HepG2 (cell line): ENCODE data around the gene SIK3. TPM values are rescaled to one million over a fixed set of nuclear protein-coding genes. Genes with fewer than 3 reads are reported as not detected.
A peak's percentile ranks its signal among the peaks of the same experiment; 100 is the strongest.

Source experiments
- ATAC-seq: fragments of 200-7000 bp; cut with Tn5 transposase; 3 replicates; pipeline ENCODE4 v1.9.1; 2020; ENCODE audit warnings: mild to moderate bottlenecking, moderate library complexity
- BruUV-seq: library from RNA; stranded (reverse); fragments of 400-500 nt; replicated peaks from 2 replicates; lab custom pipeline; 2021; lab: Mats Ljungman, UMichigan
- CTCF ChIA-PET: fragments of 300-600 bp; formaldehyde crosslinking; extraction: SDS; loops from one replicate; lab custom pipeline; 2021; ENCODE audit warnings: low total read pairs, inconsistent platforms, low intra/inter-chr PET ratio; lab: Yijun Ruan, JAX
- POLR2A ChIA-PET: fragments of 350-600 bp; sonication (Branson Sonifier 250); formaldehyde crosslinking; loops from one replicate; lab custom pipeline; 2020; ENCODE audit warnings: antibody characterized with exemption, inconsistent platforms; lab: Yijun Ruan, JAX
- DNase-seq: peaks from one replicate; pipeline ENCODE4 v3.0.0-alpha.2; 2015; ENCODE audit warnings: low spot score
- FAIRE-seq: peaks from 3 replicates; lab custom pipeline; 2011; peaks lifted over from hg19 to GRCh38; lab: Jason Lieb, UNC
- H2AFZ ChIP-seq: one replicate; pipeline ENCODE4 v1.6.1; 2011; ENCODE audit warnings: low read length, inconsistent platforms
- H3K27ac ChIP-seq: fragments of 300-600 bp; 3 replicates; pipeline ENCODE4 v1.8.0; 2011; ENCODE audit warnings: mixed run types, mild to moderate bottlenecking, mixed read lengths, low read length, inconsistent platforms; ENCODE audit not compliant: insufficient read depth; ENCODE audit errors: extremely low read length
- H3K27me3 ChIP-seq, 2 experiments: fragments of 200-600 bp in 1 of 2; 2 replicates in 1 of 2; 3 replicates in 1 of 2; pipeline versions ENCODE4 v1.6.0 to v1.8.0; 2011; ENCODE audit warnings: low read length in 2 of 2, mild to moderate bottlenecking in 2 of 2, moderate library complexity in 2 of 2, inconsistent platforms in 1 of 2; ENCODE audit not compliant: insufficient read depth in 2 of 2, control insufficient read depth in 1 of 2
- H3K36me3 ChIP-seq, 2 experiments: fragments of 200-600 bp in 1 of 2; replicated peaks in 1 of 2; 2 replicates in 1 of 2; 3 replicates in 1 of 2; pipeline versions ENCODE4 v1.5.1 to v1.8.0; 2011; ENCODE audit warnings: low read length in 2 of 2, inconsistent platforms in 1 of 2; ENCODE audit not compliant: insufficient read depth in 2 of 2, control insufficient read depth in 1 of 2
- H3K4me1 ChIP-seq: 2 replicates; pipeline ENCODE4 v1.5.1; 2012; ENCODE audit warnings: low read length, inconsistent platforms; ENCODE audit not compliant: insufficient read depth
- H3K4me2 ChIP-seq: 2 replicates; pipeline ENCODE4 v1.6.0; 2011; ENCODE audit warnings: low read depth, low read length, inconsistent platforms
- H3K4me3 ChIP-seq, 3 experiments: fragments of 200-600 bp in 1 of 3; sonication (generic), shearing (Covaris generic) in 1 of 3; replicated peaks in 1 of 3; 2 replicates each; pipeline ENCODE4 v1.5.1; 2011 to 2016; ENCODE audit warnings: low read length in 3 of 3, inconsistent platforms in 2 of 3, low read depth in 2 of 3, mild to moderate bottlenecking in 2 of 3, control low read depth in 1 of 3, mixed read lengths in 1 of 3; ENCODE audit not compliant: insufficient read depth in 1 of 3
- H3K79me2 ChIP-seq: one replicate; pipeline ENCODE4 v1.6.1; 2011; ENCODE audit warnings: low read length, inconsistent platforms; ENCODE audit not compliant: insufficient read depth
- H3K9ac ChIP-seq: 2 replicates; pipeline ENCODE4 v1.6.0; 2011; ENCODE audit warnings: mild to moderate bottlenecking, low read depth, low read length, inconsistent platforms; ENCODE audit not compliant: insufficient read depth
- H3K9me3 ChIP-seq: 2 replicates; pipeline ENCODE4 v1.5.1; 2012; ENCODE audit warnings: mild to moderate bottlenecking, low read length
- H4K20me1 ChIP-seq: 2 replicates; pipeline ENCODE4 v1.6.0; 2011; ENCODE audit warnings: inconsistent platforms, mild to moderate bottlenecking, low read length, moderate library complexity; ENCODE audit not compliant: insufficient read depth
- ATF5 ChIP-seq: sonication (generic); formaldehyde crosslinking; IDR thresholded peaks from 2 replicates; pipeline ENCODE4 v1.4.0; 2020; ENCODE audit warnings: mild to moderate bottlenecking, low read depth, missing genetic modification reagents
- CREB1 ChIP-seq, 2 experiments: fragments of 450-650 bp in 1 of 2; IDR thresholded peaks; 2 replicates each; pipeline ENCODE4 v1.6.1; 2016 to 2017; ENCODE audit warnings: control low read depth in 1 of 2, mild to moderate bottlenecking in 1 of 2, missing compliant biosample characterization in 1 of 2, missing genetic modification characterization in 1 of 2
- FOXP1 ChIP-seq, 2 experiments: fragments of 450-650 bp in 1 of 2; IDR thresholded peaks; 2 replicates each; pipeline ENCODE4 v1.6.1; 2017 to 2018; ENCODE audit warnings: antibody characterized with exemption in 1 of 2
- GFI1 ChIP-seq: sonication (generic); formaldehyde crosslinking; IDR thresholded peaks from 2 replicates; pipeline ENCODE4 v1.5.0; 2020; ENCODE audit warnings: missing genetic modification reagents, mild to moderate bottlenecking, borderline replicate concordance
- HOXA3 ChIP-seq: sonication (generic); formaldehyde crosslinking; IDR thresholded peaks from 2 replicates; pipeline ENCODE4 v1.5.0; 2020; ENCODE audit warnings: missing genetic modification reagents
- JUND ChIP-seq: sonication (generic); formaldehyde crosslinking; IDR thresholded peaks from 2 replicates; pipeline ENCODE4 v1.8.0; 2022; ENCODE audit warnings: mild to moderate bottlenecking, missing genetic modification reagents
- NCOR1 ChIP-seq: fragments of 200-600 bp; sonication (generic); IDR thresholded peaks from 2 replicates; pipeline ENCODE4 v1.7.0; 2017; ENCODE audit warnings: antibody characterized with exemption, low read length, borderline replicate concordance
- PAX8 ChIP-seq: sonication (generic); formaldehyde crosslinking; IDR thresholded peaks from 2 replicates; pipeline ENCODE4 v1.8.0; 2022; ENCODE audit warnings: mild to moderate bottlenecking, missing genetic modification reagents, borderline replicate concordance
- RFXAP ChIP-seq: sonication (generic); formaldehyde crosslinking; IDR thresholded peaks from 2 replicates; pipeline ENCODE4 v1.4.0; 2020; ENCODE audit warnings: missing genetic modification reagents, borderline replicate concordance
- SMC3 ChIP-seq: IDR thresholded peaks from 2 replicates; pipeline ENCODE4 v1.6.1; 2011; ENCODE audit warnings: low read length, improper control_type of control experiment
- SP1 ChIP-seq, 2 experiments: fragments of 450-650 bp in 1 of 2; sonication (generic) in 1 of 2; formaldehyde crosslinking in 1 of 2; IDR thresholded peaks; 2 replicates each; pipeline versions ENCODE4 v1.4.0 to v1.6.1; 2016 to 2020; ENCODE audit warnings: missing genetic modification reagents in 1 of 2
- YEATS4 ChIP-seq: sonication (generic); formaldehyde crosslinking; IDR thresholded peaks from 2 replicates; pipeline ENCODE4 v1.4.0; 2020; ENCODE audit warnings: missing genetic modification reagents, borderline replicate concordance
- ZNF205 ChIP-seq: IDR thresholded peaks from 2 replicates; pipeline ENCODE4 v1.6.1; 2018; ENCODE audit warnings: missing biosample characterization, missing genetic modification reagents
- ZNF629 ChIP-seq: sonication (generic); formaldehyde crosslinking; conservative IDR thresholded peaks from 2 replicates; pipeline ENCODE4 v1.5.0; 2020; ENCODE audit warnings: missing genetic modification reagents
- ZNF841 ChIP-seq: sonication (generic); formaldehyde crosslinking; IDR thresholded peaks from 2 replicates; pipeline ENCODE4 v1.8.1; 2023; ENCODE audit warnings: missing genetic modification reagents, borderline replicate concordance
- WGBS: methylation state at CpG from one replicate; pipeline ENCODE4 v1.1.6; 2017; ENCODE audit warnings: low lambda C conversion rate; 5-methylcytosine and 5-hydroxymethylcytosine counted together
- in situ Hi-C: cut with HindIII; loops from 2 replicates; pipeline ENCODE4 v1.10.0; 2017; ENCODE audit warnings: low pct_unique_long_range_greater_than_20kb; ENCODE audit not compliant: extremely low pct_ligation_motif_present
- intact Hi-C: fragments of 100-400 bp; cut with micrococcal nuclease; formaldehyde crosslinking; loops from one replicate; pipeline ENCODE4 v1.10.0; 2022; ENCODE audit not compliant: unreplicated experiment
- polyA plus RNA-seq, 8 experiments: library from polyadenylated mRNA; depleted of rRNA in 3 of 8; stranded (reverse) in 7 of 8; unstranded in 1 of 8; fragments of >200 nt; fragmentation: Illumina TruSeq in 4 of 8; extraction: Trizol in 4 of 8; gene quantifications; 2 replicates each; pipeline versions ENCODE4 v1.2.1 to v1.2.3, GENCODE V29; 2011 to 2016; ENCODE audit warnings: low read depth in 4 of 8, missing spikeins in 1 of 8, mixed read lengths in 1 of 8; ENCODE audit not compliant: insufficient read depth in 1 of 8
- total RNA-seq, 5 experiments: library from RNA; depleted of rRNA; stranded (reverse); fragments of >200 nt; fragmentation: Illumina TruSeq; extraction: Trizol; gene quantifications; 2 replicates each; pipeline ENCODE4 v1.2.3, GENCODE V29; 2016; ENCODE audit warnings: low read depth in 1 of 5
- TF ChIP-seq, protein P1 (sequence below): sonication (generic); formaldehyde crosslinking; conservative IDR thresholded peaks from 2 replicates; pipeline ENCODE4 v1.5.0; 2020; ENCODE audit warnings: missing genetic modification reagents
- TF ChIP-seq, protein P2 (sequence below): sonication (generic); formaldehyde crosslinking; IDR thresholded peaks from 2 replicates; pipeline ENCODE4 v1.4.0; 2020; ENCODE audit warnings: missing genetic modification reagents, borderline replicate concordance

SIK3 gene
- total and polyA plus RNA-seq, 2 of the 13 experiments (the other 11 are each of a cell fraction or from before 2014, with no cell fraction given) = 5.7 to 9.8 TPM

DNA sequence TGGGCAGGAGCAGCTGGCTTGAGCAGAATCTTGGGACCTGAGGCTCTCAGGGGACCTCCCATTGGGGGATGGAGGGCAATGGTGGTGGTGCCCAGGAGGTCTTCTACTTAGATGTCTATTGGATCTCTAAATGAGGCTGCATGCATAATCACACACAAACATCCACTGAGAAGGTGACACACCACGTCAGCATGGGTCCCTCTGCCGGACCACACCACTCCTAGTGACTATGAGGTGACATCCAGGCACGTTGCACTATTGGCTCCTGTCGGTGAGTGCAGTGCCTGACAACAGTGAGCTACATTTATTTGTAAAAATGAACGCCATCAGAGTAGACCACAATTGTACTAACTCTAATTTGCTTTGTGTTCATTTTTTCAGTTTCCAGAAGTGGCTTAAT is 272.8 kb downstream of the SIK3 start:
- no peaks in the 10 kb centered on the region for H3K27me3 ChIP-seq
- no peak overlapping the region for H2AFZ ChIP-seq
- DNase-seq = peak; percentile 69
- H3K4me1 ChIP-seq = peaks cover 85% of the 10 kb centered on the region
- BruUV-seq = no TSS peak
- FAIRE-seq = peak; percentile 81
- H3K9ac ChIP-seq = peak overlapping the region; percentile 60; the same call in 1 of the 2 replicates
- no peaks in the 10 kb centered on the region for H4K20me1 ChIP-seq
- peaks cover 8% of the 10 kb centered on the region for H3K79me2 ChIP-seq
- 0% methylated on average over 3 of the region's 5 CpGs for WGBS
- peak overlapping the region; percentile 81 for H3K4me2 ChIP-seq
- CTCF ChIA-PET = interaction anchor here (3.1 kb wide), 1 partner anchor 34 kb away, joined by 21 read pairs; the partner anchor contains the start of gene APOA5
- peak overlapping the region; percentile 85 for H3K27ac ChIP-seq
- in situ Hi-C loops (no loop called here), intact Hi-C loops (no loop called here)
- POLR2A ChIA-PET = interaction anchor here (5.6 to 18.4 kb wide), 5 partner anchors 9 to 32 kb away, joined by 67 to 1365 read pairs (median 361); partner anchors contain the start of genes APOA1, APOA5 and ZPR1
- H3K36me3 ChIP-seq = no peaks in the 10 kb centered on the region
- H3K9me3 ChIP-seq = no peaks in the 10 kb centered on the region
- H3K4me3 ChIP-seq = peak overlapping the region in 1 of 3 experiments; percentile 59; a peak in 1 of 6 replicates
- peak; percentile 35 for ATAC-seq
- TF ChIP-seq ATF5 = no peak
- peak; percentile 60; the same call in 1 of the 2 replicates for TF ChIP-seq SMC3
- no peak for TF ChIP-seq PAX8 (CRISPR knock-in tag)
- TF ChIP-seq FOXP1 (IDR thresholded peaks at IDR 0.05) = no peak
- TF ChIP-seq FOXP1 (CRISPR knock-in tag; IDR thresholded peaks at IDR 0.05) = no peak
- TF ChIP-seq ZNF841 (CRISPR knock-in tag) = no peak
- TF ChIP-seq ZNF205 = no peak
- peak; percentile 67; the same call in 1 of the 2 replicates for TF ChIP-seq HOXA3 (CRISPR knock-in tag)
- TF ChIP-seq JUND (CRISPR knock-in tag) = peak; percentile 45; the same call in 1 of the 2 replicates
- TF ChIP-seq, protein P1, sequence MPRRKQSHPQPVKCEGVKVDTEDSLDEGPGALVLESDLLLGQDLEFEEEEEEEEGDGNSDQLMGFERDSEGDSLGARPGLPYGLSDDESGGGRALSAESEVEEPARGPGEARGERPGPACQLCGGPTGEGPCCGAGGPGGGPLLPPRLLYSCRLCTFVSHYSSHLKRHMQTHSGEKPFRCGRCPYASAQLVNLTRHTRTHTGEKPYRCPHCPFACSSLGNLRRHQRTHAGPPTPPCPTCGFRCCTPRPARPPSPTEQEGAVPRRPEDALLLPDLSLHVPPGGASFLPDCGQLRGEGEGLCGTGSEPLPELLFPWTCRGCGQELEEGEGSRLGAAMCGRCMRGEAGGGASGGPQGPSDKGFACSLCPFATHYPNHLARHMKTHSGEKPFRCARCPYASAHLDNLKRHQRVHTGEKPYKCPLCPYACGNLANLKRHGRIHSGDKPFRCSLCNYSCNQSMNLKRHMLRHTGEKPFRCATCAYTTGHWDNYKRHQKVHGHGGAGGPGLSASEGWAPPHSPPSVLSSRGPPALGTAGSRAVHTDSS (CRISPR knock-in tag) = no peak
- no peak for TF ChIP-seq ZNF629 (CRISPR knock-in tag)
- TF ChIP-seq RFXAP (CRISPR knock-in tag) = peak; percentile 92
- TF ChIP-seq, protein P2, sequence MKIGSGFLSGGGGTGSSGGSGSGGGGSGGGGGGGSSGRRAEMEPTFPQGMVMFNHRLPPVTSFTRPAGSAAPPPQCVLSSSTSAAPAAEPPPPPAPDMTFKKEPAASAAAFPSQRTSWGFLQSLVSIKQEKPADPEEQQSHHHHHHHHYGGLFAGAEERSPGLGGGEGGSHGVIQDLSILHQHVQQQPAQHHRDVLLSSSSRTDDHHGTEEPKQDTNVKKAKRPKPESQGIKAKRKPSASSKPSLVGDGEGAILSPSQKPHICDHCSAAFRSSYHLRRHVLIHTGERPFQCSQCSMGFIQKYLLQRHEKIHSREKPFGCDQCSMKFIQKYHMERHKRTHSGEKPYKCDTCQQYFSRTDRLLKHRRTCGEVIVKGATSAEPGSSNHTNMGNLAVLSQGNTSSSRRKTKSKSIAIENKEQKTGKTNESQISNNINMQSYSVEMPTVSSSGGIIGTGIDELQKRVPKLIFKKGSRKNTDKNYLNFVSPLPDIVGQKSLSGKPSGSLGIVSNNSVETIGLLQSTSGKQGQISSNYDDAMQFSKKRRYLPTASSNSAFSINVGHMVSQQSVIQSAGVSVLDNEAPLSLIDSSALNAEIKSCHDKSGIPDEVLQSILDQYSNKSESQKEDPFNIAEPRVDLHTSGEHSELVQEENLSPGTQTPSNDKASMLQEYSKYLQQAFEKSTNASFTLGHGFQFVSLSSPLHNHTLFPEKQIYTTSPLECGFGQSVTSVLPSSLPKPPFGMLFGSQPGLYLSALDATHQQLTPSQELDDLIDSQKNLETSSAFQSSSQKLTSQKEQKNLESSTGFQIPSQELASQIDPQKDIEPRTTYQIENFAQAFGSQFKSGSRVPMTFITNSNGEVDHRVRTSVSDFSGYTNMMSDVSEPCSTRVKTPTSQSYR = peak; percentile 25; the same call in 1 of the 2 replicates
- TF ChIP-seq NCOR1 = no peak
- TF ChIP-seq GFI1 = no peak
- TF ChIP-seq YEATS4 = no peak
- TF ChIP-seq SP1 (IDR thresholded peaks at IDR 0.05) = no peak
- no peak for TF ChIP-seq SP1 (CRISPR knock-in tag; IDR thresholded peaks at IDR 0.05)
- TF ChIP-seq CREB1 (IDR thresholded peaks at IDR 0.05) = peak; percentile 63
- TF ChIP-seq CREB1 (CRISPR knock-in tag; IDR thresholded peaks at IDR 0.05) = no peak
